DOHH2 (cell line): Measurements from ENCODE around the gene DCAF11.

ENCODE experiments used
- H3F3A ChIP-seq: fragments of 200-600 bp; sonication (generic), shearing (Covaris generic); 2 replicates; pipeline ENCODE4 v1.6.0; 2016; ENCODE audit warnings: antibody characterized with exemption, mild to moderate bottlenecking; ENCODE audit not compliant: control insufficient read depth, insufficient read depth
- H3K27ac ChIP-seq: fragments of 200-600 bp; sonication (generic); 2 replicates; pipeline ENCODE4 v1.5.1; 2014; ENCODE audit warnings: low read depth, mild to moderate bottlenecking, low read length, moderate library complexity
- H3K27me3 ChIP-seq: fragments of 200-600 bp; sonication (generic); 2 replicates; pipeline ENCODE4 v1.6.1; 2014; ENCODE audit warnings: mild to moderate bottlenecking, low read length, mixed read lengths; ENCODE audit not compliant: control insufficient read depth
- H3K36me3 ChIP-seq: fragments of 200-600 bp; sonication (generic); 2 replicates; pipeline ENCODE4 v1.6.1; 2014; ENCODE audit warnings: mild to moderate bottlenecking, low read length, moderate library complexity, mixed read lengths; ENCODE audit not compliant: control insufficient read depth
- H3K4me1 ChIP-seq: fragments of 200-600 bp; sonication (generic); 2 replicates; pipeline ENCODE4 v1.6.1; 2014; ENCODE audit warnings: mild to moderate bottlenecking, low read length, mixed read lengths; ENCODE audit not compliant: control insufficient read depth
- H3K4me2 ChIP-seq: fragments of 200-600 bp; sonication (generic); 2 replicates; pipeline ENCODE4 v1.6.0; 2014; ENCODE audit warnings: mild to moderate bottlenecking, low read length, moderate library complexity
- H3K4me3 ChIP-seq: fragments of 200-600 bp; sonication (generic); 2 replicates; pipeline ENCODE4 v1.5.1; 2014; ENCODE audit warnings: mild to moderate bottlenecking, low read length, mixed read lengths
- H3K79me2 ChIP-seq: fragments of 200-600 bp; sonication (generic); 2 replicates; pipeline ENCODE4 v1.6.1; 2014; ENCODE audit warnings: mild to moderate bottlenecking, low read length, mixed read lengths; ENCODE audit not compliant: control insufficient read depth
- H3K9me2 ChIP-seq: fragments of 200-600 bp; sonication (generic); replicated peaks from 2 replicates; pipeline ENCODE4 v1.6.1; 2014; ENCODE audit warnings: mild to moderate bottlenecking, low read length, mixed read lengths; ENCODE audit not compliant: control insufficient read depth
- H3K9me3 ChIP-seq: fragments of 200-600 bp; sonication (generic); 2 replicates; pipeline ENCODE4 v1.6.1; 2014; ENCODE audit warnings: antibody characterized with exemption, low read length, mixed read lengths; ENCODE audit not compliant: control insufficient read depth, insufficient read depth
- H4K20me1 ChIP-seq: fragments of 200-600 bp; sonication (generic); 2 replicates; pipeline ENCODE4 v1.6.0; 2014; ENCODE audit warnings: low read depth, mild to moderate bottlenecking, antibody characterized with exemption, low read length, moderate library complexity; ENCODE audit not compliant: control insufficient read depth, insufficient read depth
- CTCF ChIP-seq: fragments of 200-600 bp; sonication (generic); IDR thresholded peaks from one replicate; pipeline ENCODE4 v1.5.1; 2014; ENCODE audit warnings: antibody characterized with exemption, mild to moderate bottlenecking, low read depth, low read length; ENCODE audit not compliant: poor library complexity, severe bottlenecking
- EZH2phosphoT487 ChIP-seq: fragments of 200-600 bp; sonication (generic); IDR thresholded peaks from 2 replicates; pipeline ENCODE4 v1.6.1; 2017; ENCODE audit warnings: borderline replicate concordance, mild to moderate bottlenecking, antibody characterized with exemption, low read length, moderate library complexity, mixed read lengths

DCAF11 gene

GRCh38 chr14:24100197-24100981 lies 14.2 kb upstream of the DCAF11 start:
- no peaks in the 10 kb centered on the region for H3K9me3 ChIP-seq
- H3K36me3 ChIP-seq = peaks cover 49% of the 10 kb centered on the region
- no peaks in the 10 kb centered on the region for H3K9me2 ChIP-seq
- H3K27me3 ChIP-seq = no peaks in the 10 kb centered on the region
- H3F3A ChIP-seq = peaks cover 3% of the 10 kb centered on the region; the same call in 1 of the 2 replicates
- no peak overlapping the region for H3K4me3 ChIP-seq
- no peak overlapping the region for H3K4me2 ChIP-seq
- H3K27ac ChIP-seq = no peak overlapping the region
- no peak for TF ChIP-seq CTCF
- TF ChIP-seq EZH2phosphoT487 = no peak
- H3K4me1 ChIP-seq = peaks cover 6% of the 10 kb centered on the region
- H3K79me2 ChIP-seq = peaks cover 5% of the 10 kb centered on the region
- no peaks in the 10 kb centered on the region for H4K20me1 ChIP-seq

GRCh38 chr14:24100982-24101494 lies 13.5 kb upstream of the DCAF11 start:
- Histone ChIP-seq H3K27ac (no peak overlapping the region), H3K9me2 (no peaks in the 10 kb centered on the region), H3K36me3 (peaks cover 49% of the 10 kb centered on the region), H3K4me2 (no peak overlapping the region), H3F3A (no peaks in the 10 kb centered on the region), H3K4me3 (no peak overlapping the region), H3K9me3 (no peaks in the 10 kb centered on the region), H3K4me1 (no peaks in the 10 kb centered on the region), H3K27me3 (no peaks in the 10 kb centered on the region), H3K79me2 (no peaks in the 10 kb centered on the region), H4K20me1 (no peaks in the 10 kb centered on the region)
- TF ChIP-seq CTCF (no peak), EZH2phosphoT487 (no peak)

- H3F3A ChIP-seq = no peaks in the 10 kb centered on the region; the same call in 1 of the 2 replicates
- H3K4me2 ChIP-seq = no peak overlapping the region
- no peak overlapping the region for H3K4me3 ChIP-seq
- TF ChIP-seq CTCF (no peak), EZH2phosphoT487 (no peak)
- no peaks in the 10 kb centered on the region for H3K9me2 ChIP-seq
- H4K20me1 ChIP-seq = no peaks in the 10 kb centered on the region
- no peaks in the 10 kb centered on the region for H3K9me3 ChIP-seq
- H3K27ac ChIP-seq = no peak overlapping the region
- no peaks in the 10 kb centered on the region for H3K79me2 ChIP-seq
- H3K36me3 ChIP-seq = peaks cover 43% of the 10 kb centered on the region
- no peaks in the 10 kb centered on the region for H3K4me1 ChIP-seq
- H3K27me3 ChIP-seq = no peaks in the 10 kb centered on the region
These were observed 12.1 kb upstream of the DCAF11 start for GRCh38 chr14:24102357-24103048.
